ENCODE data around the gene TMPRSS13. TPM values are rescaled to one million over a fixed set of nuclear protein-coding genes. Genes with fewer than 3 reads are reported as not detected.
A peak's percentile ranks its signal among the peaks of the same experiment; 100 is the strongest.

Gene TMPRSS13
- polyA plus RNA-seq, 3 donors, result 0.17 to 2.4 (median 0.37) TPM

- Mint-ChIP-seq H3K4me1 (peaks cover 34% of the 10 kb centered on the region), H3K27ac (peak overlapping the region in 1 of 7 donors; percentile 16), H3K27me3 (ENCODE audit: low read depth in 3 of 3) (peaks cover 1 to 4% (median 2%) of the 10 kb centered on the region in 3 donors), H3K9me3 (peaks cover 0 to 1% (median 0%) of the 10 kb centered on the region in 7 donors), H3K36me3 (no peaks in the 10 kb centered on the region), H3K4me3 (no peak overlapping the region)
- 55% methylated on average over 17 of the region's 19 CpGs for WGBS (ENCODE audit: insufficient coverage)
- no peaks in the 10 kb centered on the region for H3K27me3 ChIP-seq (ENCODE audit: control insufficient read depth in 2 of 2, insufficient read depth in 2 of 2, low read length in 2 of 2)
- no peak overlapping the region for H3K4me3 ChIP-seq (replicated peaks in 1 of 3; ENCODE audit: low read depth in 2 of 3, low read length in 3 of 3)
- H3K9ac ChIP-seq (ENCODE audit: insufficient read depth, low read length, poor library complexity, severe bottlenecking), result no peak overlapping the region
- DNase-seq, result no peak
- H3K4me2 ChIP-seq (replicated peaks; ENCODE audit: extremely low read depth, low read length, poor library complexity, severe bottlenecking), result no peak overlapping the region
- H3K9me3 ChIP-seq (replicated peaks in 1 of 2; ENCODE audit: control insufficient read depth in 1 of 2, insufficient read depth in 1 of 2, low read length in 2 of 2), result no peaks in the 10 kb centered on the region
- H3K4me1 ChIP-seq (ENCODE audit: control insufficient read depth in 1 of 2, insufficient read depth in 2 of 2, low read length in 2 of 2), result peaks cover 20 to 21% of the 10 kb centered on the region in 2 donors
- H3K27ac ChIP-seq (ENCODE audit: low read depth in 1 of 2, low read length in 2 of 2), result no peak overlapping the region
- H4K20me1 ChIP-seq (ENCODE audit: insufficient read depth, low read length), result no peaks in the 10 kb centered on the region
- no peaks in the 10 kb centered on the region for H3K79me2 ChIP-seq (ENCODE audit: insufficient read depth, low read length)
- H3K36me3 ChIP-seq (replicated peaks in 1 of 2; ENCODE audit: control insufficient read depth in 1 of 2, insufficient read depth in 2 of 2, low read length in 2 of 2), result no peaks in the 10 kb centered on the region
- no peak for TF ChIP-seq CTCF (IDR thresholded peaks at IDR 0.05)
- intact Hi-C loops (cut with micrococcal nuclease), result no loop called here
- H2AFZ ChIP-seq (ENCODE audit: insufficient read depth, low read depth, low read length, poor library complexity, severe bottlenecking), result no peak overlapping the region
Observed at GRCh38 chr11:117934526-117935307, 5.5 kb upstream of the TMPRSS13 start.

- no peak overlapping the region for H3K4me2 ChIP-seq (replicated peaks; ENCODE audit: extremely low read depth, low read length, poor library complexity, severe bottlenecking)
- no peak overlapping the region for H3K4me3 ChIP-seq (replicated peaks in 1 of 3; ENCODE audit: low read depth in 2 of 3, low read length in 3 of 3)
- no peaks in the 10 kb centered on the region for H3K79me2 ChIP-seq (ENCODE audit: insufficient read depth, low read length)
- no peaks in the 10 kb centered on the region for H3K27me3 ChIP-seq (ENCODE audit: control insufficient read depth in 2 of 2, insufficient read depth in 2 of 2, low read length in 2 of 2)
- Mint-ChIP-seq H3K9me3 (peaks cover 0 to 1% (median 0%) of the 10 kb centered on the region in 7 donors), H3K4me1 (peaks cover 37% of the 10 kb centered on the region), H3K27ac (no peak overlapping the region), H3K36me3 (no peaks in the 10 kb centered on the region), H3K27me3 (ENCODE audit: low read depth in 3 of 3) (peaks cover 0 to 4% (median 2%) of the 10 kb centered on the region in 3 donors), H3K4me3 (no peak overlapping the region)
- intact Hi-C loops (cut with micrococcal nuclease), result no loop called here
- no peak overlapping the region for H2AFZ ChIP-seq (ENCODE audit: insufficient read depth, low read depth, low read length, poor library complexity, severe bottlenecking)
- WGBS (ENCODE audit: insufficient coverage), result 59% methylated on average over 5 of the region's 5 CpGs
- no peaks in the 10 kb centered on the region for H4K20me1 ChIP-seq (ENCODE audit: insufficient read depth, low read length)
- H3K9me3 ChIP-seq (replicated peaks in 1 of 2; ENCODE audit: control insufficient read depth in 1 of 2, insufficient read depth in 1 of 2, low read length in 2 of 2), result no peaks in the 10 kb centered on the region
- no peak overlapping the region for H3K9ac ChIP-seq (ENCODE audit: insufficient read depth, low read length, poor library complexity, severe bottlenecking)
- peaks cover 22 to 27% of the 10 kb centered on the region in 2 donors for H3K4me1 ChIP-seq (ENCODE audit: control insufficient read depth in 1 of 2, insufficient read depth in 2 of 2, low read length in 2 of 2)
- no peaks in the 10 kb centered on the region for H3K36me3 ChIP-seq (replicated peaks in 1 of 2; ENCODE audit: control insufficient read depth in 1 of 2, insufficient read depth in 2 of 2, low read length in 2 of 2)
- no peak for DNase-seq
- no peak for TF ChIP-seq CTCF (IDR thresholded peaks at IDR 0.05)
- H3K27ac ChIP-seq (ENCODE audit: low read depth in 1 of 2, low read length in 2 of 2), result no peak overlapping the region
Observed at GRCh38 chr11:117933930-117934329, 4.7 kb upstream of the TMPRSS13 start.
